SKM-1 treated with dmso at 0.1 percent for 144 hours (cell line): ENCODE data around the gene C10orf71.

Source experiments
- DNase-seq: peaks from one replicate; lab custom pipeline; 2025; ENCODE audit not compliant: unreplicated experiment; lab: John Stamatoyannopoulos, UW

C10orf71 gene

DNA sequence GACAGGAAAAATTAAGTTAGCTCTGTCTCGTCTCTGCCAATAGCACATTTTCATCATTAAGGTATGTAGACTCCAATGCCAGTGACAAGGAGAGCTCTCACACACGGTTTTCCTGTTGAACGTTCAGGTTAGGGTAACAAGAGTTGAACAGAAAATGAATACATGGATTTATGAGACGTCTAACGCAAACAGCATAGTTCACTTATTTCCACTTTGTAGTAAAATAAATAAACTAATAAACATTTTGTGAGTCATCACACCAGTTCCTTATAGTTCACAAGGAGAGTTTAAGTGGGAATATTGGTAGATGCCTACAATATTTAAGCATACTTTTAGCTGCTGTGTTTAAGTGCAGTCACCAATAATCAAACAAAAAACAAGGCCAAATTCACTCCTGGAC, 75.8 kb downstream of the C10orf71 start:
- no peak for DNase-seq

DNA sequence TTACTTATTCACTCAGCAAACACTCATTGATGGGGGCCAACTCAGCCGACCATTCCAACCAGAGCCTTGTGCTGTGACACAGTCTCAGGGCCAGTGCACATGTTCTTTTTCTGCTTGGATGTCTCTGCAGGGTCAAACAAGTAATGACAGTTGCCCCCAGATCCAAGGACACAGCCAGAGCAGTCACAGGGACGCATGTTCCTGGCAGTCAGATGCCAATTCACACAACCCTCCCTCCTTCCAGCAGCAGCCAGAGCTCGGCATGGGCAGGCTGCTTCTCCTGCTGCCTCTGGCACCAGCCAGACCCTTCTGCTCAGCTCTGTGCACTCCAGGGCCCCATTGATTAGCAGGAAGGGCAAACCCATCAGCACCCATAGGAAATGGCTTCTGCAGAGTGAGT, 76.6 kb downstream of the C10orf71 start:
- no peak for DNase-seq
